RWPE1 (cell line): Measurements from ENCODE around the gene KCNQ2.
A peak's percentile ranks its signal among the peaks of the same experiment; 100 is the strongest.

Experiments used
- CTCF ChIA-PET: fragments of 350-600 bp; sonication (Branson Sonifier 250); formaldehyde crosslinking; extraction: SDS; loops from one replicate; lab custom pipeline; 2021; lab: Yijun Ruan, JAX
- POLR2A ChIA-PET: fragments of 400-600 bp; formaldehyde crosslinking; extraction: SDS; loops from one replicate; lab custom pipeline; 2020; ENCODE audit warnings: antibody characterized with exemption; ENCODE audit not compliant: low non-redundant PET; lab: Yijun Ruan, JAX
- DNase-seq: peaks from one replicate; pipeline ENCODE4 v3.0.0; 2012; ENCODE audit warnings: low spot score
- H3K27ac ChIP-seq: fragments of 450-650 bp; 2 replicates; pipeline ENCODE4 v1.5.1; 2017
- TF ChIP-seq, protein P1 (sequence below): fragments of 450-650 bp; conservative IDR thresholded peaks from 2 replicates; pipeline ENCODE4 v1.5.1; 2017; ENCODE audit warnings: low read depth, mild to moderate bottlenecking

The KCNQ2 gene

DNA sequence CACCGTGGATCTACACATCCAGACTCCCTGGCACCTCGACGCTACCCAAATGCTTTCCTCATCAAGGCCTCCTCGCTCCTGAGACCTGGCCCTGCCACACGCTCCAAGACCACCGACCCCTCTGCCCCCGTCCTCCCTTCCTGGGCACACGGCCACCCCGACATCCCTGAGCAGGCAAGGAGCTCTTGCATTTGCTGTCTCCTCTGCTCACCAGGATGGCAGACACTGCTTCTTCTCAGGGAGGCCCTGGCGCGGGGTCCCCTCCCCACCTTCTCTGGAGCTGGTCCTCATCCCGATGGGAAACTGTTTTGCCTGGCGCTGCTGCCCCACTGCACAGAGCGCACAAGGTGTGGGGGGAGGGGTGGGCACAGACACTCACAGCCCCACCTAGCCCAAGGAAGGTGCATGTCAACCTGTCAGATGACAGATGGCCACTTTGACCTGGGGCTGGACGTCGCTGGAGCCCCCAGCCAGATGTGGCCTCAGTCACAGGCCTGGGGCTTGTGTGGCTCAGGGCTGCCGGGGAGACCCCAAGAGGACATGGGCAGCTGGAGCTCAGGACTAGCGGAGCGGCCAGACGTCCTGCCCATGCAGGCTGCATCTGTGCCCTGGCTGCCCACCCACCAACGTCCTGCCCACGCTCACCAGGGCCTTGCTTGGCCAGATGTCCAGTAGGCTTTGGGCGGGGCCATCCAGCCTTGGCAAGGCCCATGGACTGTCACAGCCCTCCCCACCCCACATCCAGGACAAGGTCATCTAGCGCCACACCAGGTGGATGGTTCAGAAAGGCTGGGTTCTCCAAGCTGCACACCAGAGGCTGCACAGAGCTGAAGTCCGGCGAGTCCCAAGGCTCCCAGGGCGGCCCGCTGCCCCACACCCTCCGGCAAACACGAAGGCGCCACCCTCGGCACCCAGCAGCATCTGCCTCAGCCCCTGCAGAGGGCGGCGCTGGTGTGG lies 6.2 kb upstream of the KCNQ2 start:
- H3K27ac ChIP-seq, result no peak overlapping the region
- ChIA-PET CTCF (interaction anchor here (0.6 kb wide), 1 partner anchor 1123 kb away, joined by 3 read pairs; no protein-coding TSS in a partner anchor), POLR2A (no interaction called here)
- DNase-seq, result no peak
- TF ChIP-seq, protein P1, sequence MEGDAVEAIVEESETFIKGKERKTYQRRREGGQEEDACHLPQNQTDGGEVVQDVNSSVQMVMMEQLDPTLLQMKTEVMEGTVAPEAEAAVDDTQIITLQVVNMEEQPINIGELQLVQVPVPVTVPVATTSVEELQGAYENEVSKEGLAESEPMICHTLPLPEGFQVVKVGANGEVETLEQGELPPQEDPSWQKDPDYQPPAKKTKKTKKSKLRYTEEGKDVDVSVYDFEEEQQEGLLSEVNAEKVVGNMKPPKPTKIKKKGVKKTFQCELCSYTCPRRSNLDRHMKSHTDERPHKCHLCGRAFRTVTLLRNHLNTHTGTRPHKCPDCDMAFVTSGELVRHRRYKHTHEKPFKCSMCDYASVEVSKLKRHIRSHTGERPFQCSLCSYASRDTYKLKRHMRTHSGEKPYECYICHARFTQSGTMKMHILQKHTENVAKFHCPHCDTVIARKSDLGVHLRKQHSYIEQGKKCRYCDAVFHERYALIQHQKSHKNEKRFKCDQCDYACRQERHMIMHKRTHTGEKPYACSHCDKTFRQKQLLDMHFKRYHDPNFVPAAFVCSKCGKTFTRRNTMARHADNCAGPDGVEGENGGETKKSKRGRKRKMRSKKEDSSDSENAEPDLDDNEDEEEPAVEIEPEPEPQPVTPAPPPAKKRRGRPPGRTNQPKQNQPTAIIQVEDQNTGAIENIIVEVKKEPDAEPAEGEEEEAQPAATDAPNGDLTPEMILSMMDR, result no peak

DNA sequence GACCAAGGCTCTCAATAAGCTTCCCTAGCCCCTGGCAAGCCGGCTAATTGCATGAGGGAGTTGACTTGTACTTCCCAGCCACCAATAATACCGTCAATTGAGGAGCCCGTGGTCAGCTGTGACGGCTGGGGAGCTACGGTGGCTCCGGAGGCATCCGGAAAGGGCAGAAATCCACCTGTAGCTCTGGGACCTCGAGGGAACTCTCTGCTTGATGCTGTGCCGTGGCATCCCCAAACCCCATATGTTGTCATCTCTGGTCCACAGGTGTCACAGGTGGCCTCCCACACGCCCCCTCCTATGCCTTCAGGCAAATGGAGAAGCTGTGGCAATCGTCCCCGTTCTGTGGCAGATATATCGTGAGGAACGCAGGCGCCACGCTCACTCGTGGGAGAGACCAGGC lies 5.5 kb upstream of the KCNQ2 start:
- ChIA-PET CTCF (interaction anchor here (0.7 to 1.0 kb wide), 3 partner anchors 19 to 568 kb away, joined by 3 to 6 read pairs (median 3); no protein-coding TSS in a partner anchor), POLR2A (interaction anchor here (1.2 kb wide), 1 partner anchor 43 kb away, joined by 4 read pairs; the partner anchor contains the start of gene PPDPF)
- no peak for DNase-seq
- TF ChIP-seq, protein P1, result no peak
- no peak overlapping the region for H3K27ac ChIP-seq

DNA sequence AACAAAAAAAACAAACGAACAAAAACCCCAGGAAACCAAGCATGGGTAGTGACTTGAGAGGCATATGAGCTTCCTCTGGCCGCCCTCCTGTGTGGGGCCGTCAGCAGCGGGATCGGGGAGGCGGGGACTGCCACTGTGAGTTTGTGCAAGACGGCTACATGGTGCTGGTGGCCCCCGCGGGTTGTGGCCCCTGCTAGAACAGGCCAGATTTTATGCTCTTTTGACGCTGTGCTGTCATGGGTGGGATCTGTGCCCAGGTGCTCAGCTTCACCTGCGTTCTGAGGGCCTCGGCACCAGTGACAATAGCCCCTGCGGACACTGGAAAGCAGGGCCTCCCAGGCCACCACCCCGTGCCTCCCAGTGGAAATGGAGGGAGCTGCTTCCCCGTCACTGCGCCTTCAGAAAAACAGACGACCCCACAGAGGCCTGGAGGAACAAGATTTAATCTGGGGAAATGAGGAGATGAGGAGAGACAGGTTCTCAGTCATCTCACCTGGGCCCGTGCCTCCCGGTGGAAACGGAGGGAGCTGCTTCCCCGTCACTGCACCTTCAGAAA lies 4.7 kb upstream of the KCNQ2 start:
- no peak for DNase-seq
- CTCF ChIA-PET, result interaction anchor here (0.7 to 1.0 kb wide), 3 partner anchors 19 to 199 kb away, joined by 3 to 6 read pairs (median 3); no protein-coding TSS in a partner anchor
- POLR2A ChIA-PET, result interaction anchor here (1.2 kb wide), 1 partner anchor 44 kb away, joined by 4 read pairs; the partner anchor contains the start of gene PPDPF
- TF ChIP-seq, protein P1, result no peak
- H3K27ac ChIP-seq, result no peak overlapping the region

DNA sequence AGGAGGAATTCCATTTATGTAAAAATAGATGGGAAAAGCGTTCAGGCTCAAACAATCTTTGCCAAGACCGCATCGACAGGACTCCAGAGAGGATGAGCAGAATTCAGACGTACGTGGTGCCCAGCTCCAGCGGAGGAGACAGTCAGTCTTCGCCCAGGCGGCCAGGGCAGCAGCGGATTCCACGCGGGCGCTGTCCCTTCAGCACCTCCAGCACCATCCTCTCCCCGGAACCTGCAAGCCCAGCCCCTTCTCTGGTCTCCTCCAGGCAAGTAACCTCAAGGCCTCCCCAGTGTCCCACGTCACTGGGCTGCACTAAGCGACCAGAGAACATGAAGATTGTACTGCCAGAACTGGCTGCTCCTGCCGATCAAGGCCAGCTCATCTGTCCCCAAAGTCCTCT lies 2.8 kb upstream of the KCNQ2 start:
- peak; percentile 62 for DNase-seq
- ChIA-PET CTCF (interaction anchor here (0.5 kb wide), 1 partner anchor 166 kb away, joined by 3 read pairs; no protein-coding TSS in a partner anchor), POLR2A (interaction anchor here (0.7 kb wide), 1 partner anchor 14 kb away, joined by 3 read pairs; no protein-coding TSS in a partner anchor)
- TF ChIP-seq, protein P1, result no peak
- no peak overlapping the region for H3K27ac ChIP-seq

DNA sequence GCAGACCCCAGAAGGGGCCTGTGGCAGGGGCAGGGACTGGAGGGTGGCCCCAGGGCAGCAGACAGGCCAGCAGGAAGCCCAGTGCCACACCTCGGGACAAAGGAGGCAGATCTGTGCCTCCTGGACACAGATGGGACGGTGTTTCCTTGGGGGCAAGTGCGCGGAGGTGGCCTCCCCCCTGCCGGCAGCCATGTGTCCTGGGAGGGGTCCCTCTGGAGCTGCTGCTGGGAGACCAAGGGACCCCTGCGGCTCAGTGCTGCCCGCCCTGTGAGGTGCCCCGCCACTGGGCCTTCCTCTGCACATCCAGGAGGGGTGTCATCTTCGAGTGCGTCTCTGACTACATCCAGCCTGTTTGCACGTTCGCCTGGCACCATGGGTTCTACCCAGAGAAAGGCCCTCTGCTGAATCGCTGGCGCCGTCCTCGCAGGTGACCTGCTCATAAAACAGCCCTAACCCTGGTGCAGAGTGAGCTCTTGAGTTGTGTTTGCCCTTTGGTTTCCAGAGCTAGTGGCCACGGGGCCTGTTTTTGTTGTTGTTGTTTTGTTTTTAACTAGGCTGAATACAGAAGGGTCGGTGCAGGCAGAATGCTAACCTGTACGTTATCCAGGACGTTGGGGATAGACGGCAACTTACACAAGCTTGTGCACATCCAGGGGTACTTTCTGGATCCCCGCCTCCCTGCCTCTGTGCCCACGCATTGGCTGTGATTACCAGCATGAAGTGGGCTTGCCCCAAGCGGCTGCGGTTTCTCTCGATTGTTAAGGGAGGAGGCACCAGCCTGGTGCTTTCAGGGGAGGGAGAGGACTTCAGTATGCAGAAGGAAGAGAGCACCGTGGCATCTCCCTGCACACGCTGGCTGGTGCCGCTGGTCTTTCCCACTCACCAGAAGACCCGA lies 1.3 kb upstream of the KCNQ2 start:
- CTCF ChIA-PET, result no interaction called here

More for the DNA sequence above, 1.3 kb upstream of the KCNQ2 start:
- POLR2A ChIA-PET, result no interaction called here
- TF ChIP-seq, protein P1, result no peak
- no peak for DNase-seq
- H3K27ac ChIP-seq, result no peak overlapping the region
